T1000 (cell line): Measurements from ENCODE around the gene SIM2.

Source experiments
- DNase-seq: peaks from one replicate; lab custom pipeline; 2025; ENCODE audit warnings: mixed read lengths; lab: John Stamatoyannopoulos, UW

Gene SIM2

DNA sequence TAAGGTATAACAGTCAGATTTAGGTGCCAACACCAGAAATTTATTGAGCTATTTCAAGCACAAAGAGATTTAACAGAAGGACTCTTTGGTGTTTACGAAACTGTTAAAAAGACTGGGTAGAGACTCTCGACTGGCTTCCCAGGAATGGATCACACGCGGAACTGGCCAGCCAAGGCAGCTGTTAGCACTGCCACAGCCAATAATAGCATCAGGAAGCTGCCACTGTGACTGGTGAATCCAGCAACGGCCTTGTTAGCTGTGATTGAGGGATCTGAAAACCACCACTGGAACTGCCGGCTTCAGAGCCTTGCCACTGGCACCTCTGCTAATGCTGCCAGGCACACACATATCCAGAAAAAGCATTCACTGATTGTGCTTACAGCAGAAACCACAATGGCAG lies 10.6 kb upstream of the SIM2 start:
- no peak for DNase-seq

DNA sequence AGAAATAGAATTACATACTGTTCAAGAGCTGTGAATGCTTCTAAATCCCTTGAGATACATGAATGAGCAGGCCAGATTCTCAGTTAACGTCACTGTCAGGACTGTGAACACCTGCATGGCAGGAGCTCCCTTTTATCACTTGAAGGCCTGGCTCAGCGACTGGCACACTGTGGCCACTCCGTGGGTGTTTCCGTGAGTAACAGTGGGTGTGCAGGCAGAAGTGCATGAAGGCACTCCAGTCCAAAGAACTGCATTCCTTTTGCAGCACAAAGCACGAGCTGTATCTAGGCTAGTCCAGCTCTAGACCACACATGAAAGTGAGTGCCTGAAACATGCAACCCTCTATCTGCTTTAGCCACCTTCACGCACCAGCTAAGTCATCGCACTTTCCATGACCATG lies 9.6 kb upstream of the SIM2 start:
- no peak for DNase-seq

- no peak for DNase-seq
These were observed 8.0 kb upstream of the SIM2 start for GRCh38 chr21:36690628-36691554.

DNA sequence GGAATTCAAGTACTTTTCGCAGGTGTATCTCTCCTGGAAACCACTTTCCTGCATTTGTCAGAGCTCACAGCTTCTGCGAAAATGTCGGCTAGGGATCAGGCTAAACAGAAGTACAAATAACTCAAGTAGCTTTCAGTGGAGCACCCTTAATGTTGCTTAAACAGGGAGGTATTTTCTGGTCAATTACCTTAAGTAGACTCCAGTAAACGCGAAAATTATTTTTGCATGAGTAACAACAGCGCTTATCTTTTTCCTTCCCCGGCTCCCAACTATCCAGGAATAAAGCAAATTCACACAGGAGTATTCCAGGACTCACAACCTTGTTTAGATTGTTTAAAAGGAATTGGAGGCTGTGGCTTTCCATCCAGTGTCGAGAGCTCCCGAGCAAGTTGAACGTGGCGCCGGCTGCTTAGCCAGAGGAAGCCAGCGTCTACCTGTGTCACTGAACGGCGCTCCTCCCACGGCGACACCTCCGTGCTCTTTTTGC lies 7.3 kb upstream of the SIM2 start:
- DNase-seq, result no peak

DNA sequence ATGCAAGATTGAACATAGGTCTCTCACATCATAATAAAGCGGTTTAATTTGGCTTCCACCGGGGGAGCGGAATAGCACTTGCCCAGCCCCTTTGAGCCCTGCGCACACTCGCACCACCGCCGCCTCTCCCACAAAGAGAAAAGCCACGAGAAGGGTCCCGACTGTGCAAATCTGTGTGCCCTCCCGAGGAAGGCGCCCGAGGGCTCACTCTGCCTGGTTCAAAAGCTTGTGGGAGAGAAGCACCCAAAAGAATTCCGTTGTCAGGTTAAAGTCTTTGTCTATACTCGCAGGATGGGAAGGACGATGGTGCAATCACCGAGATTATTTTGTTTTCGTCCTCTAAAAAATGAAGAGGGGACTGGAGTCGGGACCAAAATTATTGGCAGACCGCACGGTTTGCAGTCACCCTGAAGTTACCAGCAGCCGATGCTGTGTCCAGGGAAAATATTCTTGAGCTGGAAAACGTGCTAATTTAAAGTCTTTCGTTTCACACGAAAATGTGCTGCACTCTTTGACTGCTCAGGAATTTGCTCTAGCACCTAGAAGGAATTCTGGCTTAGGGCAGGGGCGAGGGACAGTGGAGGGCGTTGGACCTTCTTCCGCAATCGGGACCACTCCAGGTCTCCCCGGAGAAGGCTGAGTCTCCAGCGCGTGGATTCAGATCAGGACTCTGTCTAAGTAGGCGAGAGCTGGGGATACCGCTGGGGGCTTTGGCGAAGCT lies 6.6 kb upstream of the SIM2 start:
- no peak for DNase-seq

DNA sequence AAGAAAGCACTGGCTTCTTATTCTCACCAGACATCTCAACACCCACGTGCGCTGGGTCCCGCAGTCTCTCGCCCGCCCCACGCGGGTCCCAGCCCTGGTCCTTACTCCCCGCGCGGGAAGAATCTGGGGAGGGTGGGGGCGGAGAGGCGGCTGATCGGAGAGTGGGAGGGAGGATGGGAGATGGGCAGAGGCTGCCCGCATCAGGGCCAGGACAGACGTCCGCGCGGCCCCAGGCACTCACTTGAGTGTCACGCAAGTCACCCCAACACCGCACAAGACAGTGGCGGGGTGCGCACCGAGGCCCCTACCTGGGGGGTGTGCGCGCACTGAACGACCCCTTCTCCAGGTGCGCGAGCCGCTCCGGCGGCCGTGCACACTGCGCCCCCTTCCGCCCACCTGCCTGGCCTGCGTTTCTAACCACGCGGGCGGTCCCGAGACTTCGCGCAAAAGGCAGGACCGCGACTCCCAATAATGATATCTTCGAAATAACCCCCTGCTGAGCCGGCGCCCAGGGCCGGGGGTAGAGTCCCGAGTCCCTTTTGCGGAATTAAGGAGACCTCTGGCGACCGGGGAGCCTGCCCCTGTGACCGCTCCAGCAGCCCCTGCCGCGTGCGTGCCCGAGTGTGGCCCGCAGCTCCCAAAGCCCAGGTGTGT lies 6.0 kb upstream of the SIM2 start:
- DNase-seq, result no peak

- no peak for DNase-seq
These were observed 5.4 kb upstream of the SIM2 start for GRCh38 chr21:36693489-36694030.

DNA sequence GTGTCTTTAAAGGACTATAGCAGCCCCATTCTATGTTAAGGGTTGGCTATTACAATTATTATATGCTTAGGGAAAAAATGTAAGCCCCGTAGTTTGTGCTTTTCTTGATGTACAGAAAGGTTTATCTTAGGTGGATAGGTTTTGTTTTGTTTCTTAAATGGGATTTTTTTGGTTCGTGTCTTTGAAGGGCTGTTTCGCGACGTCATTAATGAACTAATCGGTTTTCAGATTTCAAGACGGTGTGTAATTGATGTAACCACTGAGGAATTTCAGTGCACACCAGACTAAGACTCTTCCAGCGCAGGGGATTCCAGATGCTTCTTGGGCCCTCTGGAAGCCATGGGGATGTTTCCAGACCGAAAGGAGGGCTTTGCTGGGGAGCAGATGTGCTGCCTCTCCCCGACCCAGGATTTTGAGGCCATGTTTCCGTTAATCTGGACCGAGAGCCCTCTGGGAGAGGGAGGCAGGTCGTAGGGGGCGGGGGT lies 4.8 kb upstream of the SIM2 start:
- DNase-seq, result no peak

- no peak for DNase-seq
These were observed 4.2 kb upstream of the SIM2 start for GRCh38 chr21:36694593-36695282.

GRCh38 chr21:36695283-36695634 lies 3.7 kb upstream of the SIM2 start:
- no peak for DNase-seq

DNA sequence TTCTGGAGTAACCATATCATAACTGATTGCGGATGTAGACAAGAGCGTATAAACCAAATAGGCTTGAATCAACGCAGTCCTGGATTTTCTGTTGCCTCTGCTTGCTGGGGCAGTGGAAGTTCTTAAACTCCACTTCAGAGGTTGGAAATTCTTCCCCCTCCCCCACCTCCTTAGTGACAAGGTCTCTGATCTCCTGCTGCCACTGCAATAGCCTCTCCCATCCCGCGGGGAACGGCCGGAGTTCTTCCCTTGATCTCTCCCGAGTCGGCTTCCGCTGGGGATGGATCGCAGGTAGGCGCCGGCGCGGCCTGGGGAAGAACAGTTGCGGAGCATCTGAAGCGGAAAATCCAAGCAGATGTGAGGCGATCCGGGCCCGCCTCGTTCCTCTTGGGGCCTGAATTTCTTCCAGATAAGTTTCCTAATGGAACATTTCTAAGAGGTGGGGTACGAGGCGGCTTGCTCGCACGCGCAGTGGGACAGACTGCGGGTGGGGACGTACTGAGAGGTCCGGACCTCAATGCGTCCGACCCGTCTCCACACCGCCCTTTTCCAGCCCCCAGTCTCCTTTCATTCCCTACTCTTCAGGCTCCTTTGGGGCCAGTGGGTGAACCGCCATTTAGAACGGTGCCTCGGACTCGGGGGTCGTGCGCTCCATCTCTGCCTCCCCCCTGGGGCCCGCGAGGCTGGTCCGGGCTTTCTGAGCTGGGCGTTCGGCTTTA lies 3.1 kb upstream of the SIM2 start:
- no peak for DNase-seq

- no peak for DNase-seq
These were observed 2.4 kb upstream of the SIM2 start for GRCh38 chr21:36696390-36697059.

GRCh38 chr21:36697060-36697850 lies 1.7 kb upstream of the SIM2 start:
- no peak for DNase-seq

DNA sequence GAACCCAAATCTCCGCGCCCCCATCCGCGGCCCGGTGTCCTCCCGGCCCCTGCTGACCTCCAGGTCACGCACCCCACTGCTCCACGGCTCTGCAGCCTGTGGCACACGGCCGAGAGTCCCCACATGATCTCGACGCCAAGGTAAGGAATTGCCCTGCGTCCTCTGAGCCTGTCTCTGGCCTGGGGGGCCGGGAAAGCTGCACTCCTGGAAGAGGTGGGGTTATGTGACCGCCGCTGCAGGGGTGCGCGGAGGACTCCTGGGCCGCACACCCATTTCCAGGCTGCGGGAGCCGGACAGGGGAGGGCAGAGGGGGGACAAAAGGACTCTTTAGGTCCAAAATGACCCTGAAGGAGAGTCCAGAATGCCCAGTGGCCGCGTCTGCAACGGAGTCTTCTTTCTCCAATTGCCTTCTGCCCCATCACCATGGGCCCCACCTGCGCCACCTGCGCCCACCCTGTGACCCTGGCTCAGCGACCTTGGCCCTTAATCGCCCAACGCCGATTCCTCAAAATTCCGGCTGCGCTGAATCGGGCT lies 997 bp upstream of the SIM2 start:
- DNase-seq, result no peak

DNA sequence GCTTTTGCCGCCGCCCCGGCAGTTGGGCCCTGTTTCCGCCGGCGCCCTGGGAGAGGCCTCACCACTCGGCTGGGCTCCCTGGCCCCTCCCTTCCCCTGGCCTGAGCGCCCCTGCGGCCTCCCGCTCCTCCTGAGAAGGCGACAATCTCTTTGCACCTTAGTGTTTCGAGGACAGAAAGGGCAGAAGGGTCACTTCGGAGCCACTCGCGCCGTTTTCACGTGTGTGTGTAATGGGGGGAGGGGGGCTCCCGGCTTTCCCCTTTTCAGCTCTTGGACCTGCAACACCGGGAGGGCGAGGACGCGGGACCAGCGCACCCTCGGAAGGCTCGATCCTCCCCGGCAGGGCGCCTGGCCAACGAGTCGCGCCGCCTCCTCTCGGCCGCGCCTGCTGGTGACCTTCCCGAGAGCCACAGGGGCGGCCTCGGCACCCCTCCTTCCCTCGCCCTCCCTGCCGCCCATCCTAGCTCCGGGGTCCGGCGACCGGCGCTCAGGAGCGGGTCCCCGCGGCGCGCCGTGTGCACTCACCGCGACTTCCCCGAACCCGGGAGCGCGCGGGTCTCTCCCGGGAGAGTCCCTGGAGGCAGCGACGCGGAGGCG lies 432 bp upstream of the SIM2 start:
- DNase-seq, result no peak

- DNase-seq, result no peak
These were observed 805 bp downstream of the SIM2 start for GRCh38 chr21:36699546-36700294.

DNA sequence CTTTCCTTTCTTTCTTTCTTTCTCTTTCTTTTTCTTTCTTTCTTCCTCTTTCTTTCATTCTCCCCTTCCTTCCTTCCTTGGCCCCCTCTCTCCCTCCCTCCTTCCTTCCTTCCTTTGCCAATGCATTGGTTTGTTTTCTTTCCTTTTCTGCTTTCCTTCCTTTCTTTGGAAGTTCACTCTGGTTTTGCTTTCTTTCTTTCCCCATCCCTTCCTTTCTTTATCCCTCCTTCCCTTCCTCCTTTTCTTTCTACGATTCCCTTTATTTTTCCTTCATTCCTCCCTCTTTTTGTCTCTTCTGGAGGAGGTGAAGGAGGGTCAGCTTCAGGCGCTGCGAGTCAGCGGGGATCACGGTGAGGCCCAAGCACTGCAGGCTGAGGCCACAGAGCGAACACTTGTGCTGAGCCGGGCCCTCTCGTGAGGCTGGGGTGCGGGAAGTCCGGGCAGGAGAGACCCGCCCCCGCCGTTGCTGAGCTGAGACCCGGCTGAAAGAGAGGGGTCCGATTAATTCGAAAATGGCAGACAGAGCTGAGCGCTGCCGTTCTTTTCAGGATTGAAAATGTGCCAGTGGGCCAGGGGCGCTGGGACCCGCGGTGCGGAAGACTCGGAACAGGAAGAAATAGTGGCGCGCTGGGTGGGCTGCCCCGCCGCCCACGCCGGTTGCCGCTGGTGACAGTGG lies 1.5 kb downstream of the SIM2 start:
- DNase-seq, result no peak
